OCI-LY1 (cell line): ENCODE data around the gene LIN52.

ENCODE experiments used
- EZH2 ChIP-seq: fragments of 200-600 bp; sonication (generic), shearing (Covaris generic); IDR thresholded peaks from 2 replicates; pipeline ENCODE4 v1.8.0; 2017; ENCODE audit warnings: borderline replicate concordance, mixed run types, mild to moderate bottlenecking, antibody characterized with exemption, low read length, moderate library complexity, mixed read lengths
- TF ChIP-seq, protein P1 (sequence below): fragments of 200-600 bp; sonication (generic), shearing (Covaris generic); IDR thresholded peaks from 2 replicates; pipeline ENCODE4 v1.5.1; 2017; ENCODE audit warnings: mild to moderate bottlenecking, antibody characterized with exemption, low read length, moderate library complexity, mixed read lengths

DNA sequence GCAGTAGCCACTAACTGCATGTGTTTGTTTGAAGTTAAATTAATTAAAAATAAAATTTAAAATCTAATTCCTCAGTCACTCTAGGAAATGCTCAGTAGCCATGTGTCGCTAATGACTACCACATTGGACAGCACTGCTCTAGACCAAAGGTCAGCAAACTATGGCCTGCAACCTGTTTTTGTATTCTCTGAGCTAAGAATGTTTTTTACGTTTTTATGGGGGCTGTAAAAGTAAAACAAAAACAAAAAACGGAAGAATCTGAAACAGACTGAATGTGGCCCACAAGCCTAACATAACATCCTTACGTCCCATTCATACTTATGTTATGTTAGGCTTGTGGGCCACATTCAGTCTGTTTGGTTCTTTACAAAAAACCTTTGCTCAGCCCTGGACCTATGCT, 57.8 kb downstream of the LIN52 start:
- TF ChIP-seq, protein P1, sequence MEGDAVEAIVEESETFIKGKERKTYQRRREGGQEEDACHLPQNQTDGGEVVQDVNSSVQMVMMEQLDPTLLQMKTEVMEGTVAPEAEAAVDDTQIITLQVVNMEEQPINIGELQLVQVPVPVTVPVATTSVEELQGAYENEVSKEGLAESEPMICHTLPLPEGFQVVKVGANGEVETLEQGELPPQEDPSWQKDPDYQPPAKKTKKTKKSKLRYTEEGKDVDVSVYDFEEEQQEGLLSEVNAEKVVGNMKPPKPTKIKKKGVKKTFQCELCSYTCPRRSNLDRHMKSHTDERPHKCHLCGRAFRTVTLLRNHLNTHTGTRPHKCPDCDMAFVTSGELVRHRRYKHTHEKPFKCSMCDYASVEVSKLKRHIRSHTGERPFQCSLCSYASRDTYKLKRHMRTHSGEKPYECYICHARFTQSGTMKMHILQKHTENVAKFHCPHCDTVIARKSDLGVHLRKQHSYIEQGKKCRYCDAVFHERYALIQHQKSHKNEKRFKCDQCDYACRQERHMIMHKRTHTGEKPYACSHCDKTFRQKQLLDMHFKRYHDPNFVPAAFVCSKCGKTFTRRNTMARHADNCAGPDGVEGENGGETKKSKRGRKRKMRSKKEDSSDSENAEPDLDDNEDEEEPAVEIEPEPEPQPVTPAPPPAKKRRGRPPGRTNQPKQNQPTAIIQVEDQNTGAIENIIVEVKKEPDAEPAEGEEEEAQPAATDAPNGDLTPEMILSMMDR: no peak
- no peak for TF ChIP-seq EZH2
